Aorta (tissue), 5 donors: ENCODE results near the gene C15orf39. TPM values are rescaled to one million over a fixed set of nuclear protein-coding genes. Genes with fewer than 3 reads are reported as not detected.
"Not testable (repeated sequence)": the region's sequence is repeated elsewhere in the genome, so short reads cannot be mapped to it uniquely, and the experiment has no call there.

Experiments
- ATAC-seq: fragments of 200-7000 bp; cut with Tn5 transposase; one replicate; pipeline ENCODE4 v1.9.1; 2022; ENCODE audit warnings: moderate library complexity; ENCODE audit not compliant: low FRiP score
- DNase-seq, 2 donors: peaks; one replicate each; pipeline ENCODE4 v3.0.0-alpha.2; 2020
- H3K27ac ChIP-seq, 2 donors: one replicate each; pipeline ENCODE4 v1.5.1; 2013; ENCODE audit warnings: low read length in 2 of 2, mild to moderate bottlenecking in 2 of 2, moderate library complexity in 2 of 2, control low read depth in 1 of 2, inconsistent platforms in 1 of 2, low read depth in 1 of 2
- H3K27me3 ChIP-seq, 2 donors: one replicate each; pipeline ENCODE4 v1.6.1; 2013; ENCODE audit warnings: control low read depth in 1 of 2, low read length in 1 of 2, mild to moderate bottlenecking in 1 of 2, moderate library complexity in 1 of 2; ENCODE audit not compliant: insufficient read depth in 2 of 2, control insufficient read depth in 1 of 2
- H3K36me3 ChIP-seq, 2 donors: one replicate each; pipeline ENCODE4 v1.6.1; 2013; ENCODE audit warnings: control low read depth in 1 of 2, low read length in 1 of 2, mild to moderate bottlenecking in 1 of 2; ENCODE audit not compliant: insufficient read depth in 2 of 2, control insufficient read depth in 1 of 2
- H3K4me1 ChIP-seq, 2 donors: one replicate each; pipeline ENCODE4 v1.6.1; 2013; ENCODE audit warnings: low read length in 2 of 2, control low read depth in 1 of 2, mild to moderate bottlenecking in 1 of 2, moderate library complexity in 1 of 2; ENCODE audit not compliant: insufficient read depth in 2 of 2, control insufficient read depth in 1 of 2
- H3K4me3 ChIP-seq, 2 donors: one replicate each; pipeline ENCODE4 v1.5.1; 2013; ENCODE audit warnings: low read length in 2 of 2, control low read depth in 1 of 2, mild to moderate bottlenecking in 1 of 2
- H3K9me3 ChIP-seq: one replicate; pipeline ENCODE4 v1.6.1; 2013; ENCODE audit warnings: mild to moderate bottlenecking, low read length; ENCODE audit not compliant: control insufficient read depth
- whole genome bisulfite sequencing, 2 donors: extraction: QIAGEN DNeasy Blood & Tissue Kit; methylation state at CpG; one replicate each; pipeline ENCODE4 v1.1.7; 2013; 5-methylcytosine and 5-hydroxymethylcytosine counted together
- intact Hi-C, 2 donors: fragments of 100-400 bp; cut with DNase I; formaldehyde crosslinking; loops; one replicate each; pipeline versions ENCODE4 v1.14.2 to v1.15.0; 2022
- polyA plus RNA-seq, 2 donors: library from polyadenylated mRNA; stranded (reverse); fragments of 200-250 nt; gene quantifications; one replicate each; pipeline ENCODE4 v1.2.3, GENCODE V29; 2013
- total RNA-seq, 2 donors: library from RNA; stranded (reverse); fragmentation: NEBNext Ultra II Directional; extraction: Animal tissue kit (Norgen Biotek cat#: 25700); gene quantifications; one replicate each; pipeline ENCODE4 v1.2.1, GENCODE V29; 2021
- donor health status: healthy with polysubstance abuse.
- donor health status: Bipolar disorder and iron deficiency.
- donor health status: DM: no; HTN: no; CAD: no.
- donor health status: DM: no; HTN: no; CAD: no.
- donor health status: DM: yes; HTN: yes; CAD: no.

The C15orf39 gene
- total and polyA plus RNA-seq, 4 donors, result 8.1 to 26.8 (median 16.6) TPM

DNA sequence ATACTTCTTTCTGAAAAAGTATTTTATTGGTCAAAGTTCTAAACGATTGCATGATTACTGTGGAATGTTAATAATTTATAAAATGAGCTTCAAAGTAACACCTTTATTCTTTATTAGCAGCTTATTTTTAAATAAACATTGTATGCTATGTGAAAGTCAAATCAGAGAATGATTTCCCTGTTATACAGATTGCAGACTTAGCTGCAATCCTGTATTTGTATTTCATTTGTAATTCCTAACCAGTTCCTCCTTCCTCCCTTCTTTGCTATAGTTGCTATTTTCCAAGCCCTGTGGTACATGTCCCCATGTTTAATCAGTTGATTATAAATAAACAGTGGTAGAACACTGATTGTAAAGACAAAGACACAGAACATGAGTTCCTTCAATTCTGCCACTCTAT, 42.4 kb upstream of the C15orf39 start:
- intact Hi-C loops, result no loop called here
- ATAC-seq (no peak), DNase-seq (no peak)
- no peak overlapping the region for H3K4me3 ChIP-seq
- H3K36me3 ChIP-seq, result no peaks in the 10 kb centered on the region
- no peaks in the 10 kb centered on the region for H3K4me1 ChIP-seq
- no peaks in the 10 kb centered on the region for H3K27me3 ChIP-seq
- no peak overlapping the region for H3K27ac ChIP-seq
- H3K9me3 ChIP-seq, result no peaks in the 10 kb centered on the region
- WGBS, 2 donors, result 59 to 86% methylated on average over 1 of the region's 1 CpG

DNA sequence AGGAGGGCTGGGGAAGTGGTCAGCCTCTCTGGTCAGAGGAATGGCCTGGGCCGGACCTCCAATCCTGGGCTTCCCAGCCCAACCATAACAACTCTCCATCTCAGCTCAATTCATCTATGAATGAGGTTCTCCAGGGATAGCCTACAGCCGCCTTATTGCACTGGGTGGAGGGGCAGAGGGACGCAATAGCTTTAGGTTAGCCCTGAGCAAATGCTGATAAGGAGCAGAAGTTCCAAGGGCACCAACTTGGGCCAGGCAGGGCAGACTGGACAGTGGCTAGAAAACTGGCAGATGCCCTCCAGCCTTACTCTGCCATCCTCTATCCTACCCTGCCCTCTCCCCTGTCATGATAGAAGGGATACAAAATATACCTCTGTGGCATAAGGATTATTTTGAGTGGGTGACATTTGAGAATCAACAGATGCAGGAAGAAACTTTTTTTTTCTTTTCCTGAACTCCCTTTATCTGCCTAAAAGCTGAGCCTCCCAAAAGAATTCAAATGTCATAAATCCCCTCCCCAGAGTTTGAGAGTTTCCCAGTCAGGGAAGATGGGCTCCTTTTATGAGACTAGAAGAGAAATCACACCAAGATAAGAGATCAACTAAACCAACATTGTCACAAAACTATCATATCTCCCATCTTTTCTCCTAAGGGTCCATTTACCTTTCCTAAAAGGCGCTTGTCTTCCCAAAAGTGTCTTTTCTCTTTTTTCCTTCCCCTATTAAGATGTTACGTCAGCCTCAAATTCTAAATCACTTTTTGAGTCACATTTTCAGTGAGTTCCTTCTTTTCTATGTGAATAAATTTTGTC, 40.4 kb upstream of the C15orf39 start:
- intact Hi-C loops, result no loop called here
- 95 to 97% methylated on average over 5 of the region's 5 CpGs for WGBS, 2 donors

DNA sequence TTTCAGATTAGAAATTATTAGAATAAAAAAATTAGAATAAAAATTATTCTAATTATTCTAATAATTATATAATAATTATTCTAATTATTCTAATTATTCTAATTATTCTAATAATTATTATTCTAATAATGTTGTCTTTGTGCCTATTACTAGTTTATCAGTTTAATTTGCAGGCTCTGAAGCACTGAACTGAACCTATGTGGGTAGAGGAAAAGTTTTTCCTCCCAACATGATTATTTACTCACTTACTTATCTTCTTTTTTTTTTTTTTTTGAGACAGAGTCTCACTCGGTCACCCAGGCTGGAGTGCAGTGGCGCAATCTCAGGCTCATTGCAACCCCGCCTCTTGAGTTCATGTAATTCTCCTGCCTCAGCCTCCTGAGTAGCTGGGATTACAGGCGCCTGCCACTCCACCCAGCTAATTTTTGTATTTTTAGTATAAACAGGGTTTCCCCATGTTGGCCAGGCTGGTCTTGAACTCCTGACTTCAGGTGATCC, 39.7 kb upstream of the C15orf39 start:
- Histone ChIP-seq H3K27me3 (no peaks in the 10 kb centered on the region), H3K4me3 (no peak overlapping the region), H3K9me3 (no peaks in the 10 kb centered on the region), H3K4me1 (no peaks in the 10 kb centered on the region), H3K27ac (no peak overlapping the region), H3K36me3 (no peaks in the 10 kb centered on the region)
- no peak for ATAC-seq
- intact Hi-C loops, result no loop called here
- WGBS, 2 donors, result 81 to 82% methylated on average over 4 of the region's 4 CpGs
- DNase-seq, result no peak

More for the DNA sequence above, 40.4 kb upstream of the C15orf39 start:
- no peaks in the 10 kb centered on the region for H3K27me3 ChIP-seq
- H3K27ac ChIP-seq, result no peak overlapping the region
- no peak for ATAC-seq
- no peak overlapping the region for H3K4me3 ChIP-seq
- H3K36me3 ChIP-seq, result no peaks in the 10 kb centered on the region
- DNase-seq, result no peak
- no peaks in the 10 kb centered on the region for H3K4me1 ChIP-seq
- H3K9me3 ChIP-seq, result no peaks in the 10 kb centered on the region

DNA sequence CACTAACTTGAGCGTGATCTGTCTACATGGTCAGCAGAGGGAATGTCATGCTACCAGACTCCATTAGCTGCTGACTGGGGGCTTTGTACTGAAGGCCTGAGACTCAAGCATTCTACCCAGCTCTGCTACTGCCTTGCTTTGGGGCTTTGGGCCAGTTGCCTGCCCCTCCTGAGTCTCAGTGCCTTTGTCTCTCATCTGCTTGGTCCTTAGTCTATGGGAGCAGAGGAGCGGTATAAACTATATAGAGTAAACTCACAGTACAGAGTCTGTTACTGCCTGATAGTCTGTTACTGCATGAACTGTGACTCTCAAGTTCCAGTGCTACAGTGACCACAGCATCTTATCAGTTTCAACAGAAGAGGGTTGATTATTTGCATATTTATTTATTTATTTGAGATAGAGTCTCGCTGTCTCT, 38.5 kb upstream of the C15orf39 start:
- Histone ChIP-seq H3K4me1 (no peaks in the 10 kb centered on the region), H3K27ac (no peak overlapping the region), H3K27me3 (no peaks in the 10 kb centered on the region), H3K9me3 (no peaks in the 10 kb centered on the region), H3K36me3 (no peaks in the 10 kb centered on the region), H3K4me3 (no peak overlapping the region)
- 93 to 98% methylated on average over 3 of the region's 3 CpGs for WGBS, 2 donors
- no peak for ATAC-seq
- DNase-seq, result no peak
- intact Hi-C loops, result no loop called here

DNA sequence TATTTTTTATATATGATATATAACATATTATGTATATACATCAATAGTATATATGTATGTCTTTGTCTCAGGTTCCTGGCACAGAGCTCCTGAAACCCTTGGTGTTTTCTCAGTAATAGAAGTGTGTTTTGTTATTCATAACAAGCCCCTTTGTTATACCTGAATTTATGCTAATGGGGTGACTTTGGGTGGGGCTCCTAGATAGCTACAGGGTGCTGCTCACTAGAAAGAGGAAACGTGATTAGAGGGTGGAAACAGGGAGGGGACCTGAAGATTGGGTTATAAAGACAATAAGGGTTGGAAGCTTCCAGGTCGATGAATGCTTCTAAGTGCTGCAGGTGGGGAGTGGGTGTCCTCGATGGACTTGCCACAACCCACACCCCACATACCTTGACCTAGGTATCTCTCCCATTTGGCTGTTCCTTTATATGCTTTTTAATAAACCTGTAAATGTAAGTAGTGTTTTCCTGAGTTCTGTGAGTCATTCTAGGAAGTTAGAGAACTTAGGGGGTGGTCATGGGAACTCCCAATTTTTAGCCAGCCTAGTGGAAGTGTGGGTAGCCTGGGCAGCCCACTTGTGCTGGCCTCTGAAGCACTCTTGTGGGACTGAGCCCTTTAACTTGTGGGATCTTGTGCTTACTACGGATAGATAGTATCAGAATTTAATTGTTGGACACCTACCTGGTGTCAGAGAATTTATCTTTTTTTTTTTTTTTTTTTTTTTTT, 36.9 kb upstream of the C15orf39 start:
- no peak overlapping the region for H3K27ac ChIP-seq
- intact Hi-C loops, result no loop called here
- WGBS, 2 donors, result 85% methylated on average over 4 of the region's 4 CpGs
- no peaks in the 10 kb centered on the region for H3K27me3 ChIP-seq
- no peaks in the 10 kb centered on the region for H3K36me3 ChIP-seq
- H3K9me3 ChIP-seq, result no peaks in the 10 kb centered on the region
- DNase-seq (no peak), ATAC-seq (no peak)
- H3K4me1 ChIP-seq, result no peaks in the 10 kb centered on the region
- no peak overlapping the region for H3K4me3 ChIP-seq

DNA sequence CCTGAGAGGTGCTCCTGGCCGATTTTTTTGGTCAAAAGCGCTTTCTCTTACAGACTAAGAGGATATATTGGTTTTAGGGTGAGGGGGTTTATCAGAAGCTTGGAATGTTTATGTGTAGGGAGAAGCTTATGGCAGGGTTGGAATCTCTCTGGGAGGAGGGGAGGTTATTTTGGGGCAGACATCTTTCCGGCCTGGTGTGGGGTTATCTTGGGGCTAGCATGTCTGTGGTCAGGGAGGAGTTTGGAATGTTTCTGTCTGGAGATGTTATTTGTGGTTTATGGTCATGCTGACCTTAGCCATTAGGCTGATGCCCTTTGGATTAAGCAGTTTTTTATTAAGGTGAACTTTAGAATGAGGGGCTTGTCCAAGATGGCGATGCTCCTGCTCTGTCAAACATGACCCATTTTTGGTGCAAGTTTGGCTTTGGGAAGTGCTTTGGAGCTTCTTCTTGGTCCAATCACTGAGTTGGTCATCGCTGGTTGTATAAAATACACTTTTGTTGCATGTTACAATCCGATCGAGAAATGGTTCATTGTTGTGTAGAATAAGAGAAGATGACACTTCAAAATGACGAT, 35.1 kb upstream of the C15orf39 start:
- H3K9me3 ChIP-seq, H3K4me1 ChIP-seq, H3K4me3 ChIP-seq, H3K36me3 ChIP-seq, H3K27ac ChIP-seq, H3K27me3 ChIP-seq, intact Hi-C loops, ATAC-seq, DNase-seq: not testable (repeated sequence)
- 87 to 90% methylated on average over 8 of the region's 8 CpGs for WGBS, 2 donors

DNA sequence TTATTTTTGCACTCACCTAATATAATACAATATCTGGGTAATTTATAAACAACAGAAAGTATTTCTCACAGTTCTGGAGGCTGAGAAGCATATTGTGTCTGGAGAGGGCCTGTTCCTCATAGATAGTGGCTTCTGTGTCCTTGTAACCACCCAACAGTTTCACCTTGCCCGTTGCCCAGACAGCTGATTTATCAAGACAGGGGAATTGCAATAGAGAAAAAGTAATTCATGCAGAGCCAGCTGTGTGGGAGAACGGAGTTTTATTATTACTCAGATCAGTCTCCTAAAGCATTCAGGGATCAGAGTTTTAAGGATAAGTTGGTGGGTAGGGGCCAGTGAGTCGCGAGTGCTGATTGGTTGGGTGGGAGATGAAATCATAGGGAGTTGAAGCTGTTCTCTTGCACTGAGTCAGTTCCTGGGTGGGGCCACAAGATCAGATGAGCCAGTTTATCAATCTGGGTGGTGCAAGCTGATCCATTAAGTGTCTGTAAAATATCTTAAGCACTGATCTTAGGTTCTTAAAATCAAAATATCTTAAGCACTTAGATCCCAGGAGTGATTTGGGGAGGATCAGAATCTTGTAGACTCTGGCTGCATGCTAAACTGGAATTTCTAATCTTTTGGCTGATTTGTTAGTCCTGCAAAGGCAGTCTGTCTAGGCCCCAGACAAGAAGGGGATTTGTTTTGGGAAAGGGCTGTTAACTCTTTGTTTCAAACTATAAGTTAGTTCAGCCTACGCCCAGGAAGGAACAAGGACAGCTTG, 33.9 kb upstream of the C15orf39 start:
- H3K9me3 ChIP-seq, result no peaks in the 10 kb centered on the region
- no peak overlapping the region for H3K4me3 ChIP-seq
- intact Hi-C loops, result no loop called here
- H3K4me1 ChIP-seq, result no peaks in the 10 kb centered on the region
- no peak for ATAC-seq
- 66 to 72% methylated on average over 5 of the region's 5 CpGs for WGBS, 2 donors
- no peaks in the 10 kb centered on the region for H3K36me3 ChIP-seq
- DNase-seq, result no peak
- no peaks in the 10 kb centered on the region for H3K27me3 ChIP-seq
- H3K27ac ChIP-seq, result no peak overlapping the region

DNA sequence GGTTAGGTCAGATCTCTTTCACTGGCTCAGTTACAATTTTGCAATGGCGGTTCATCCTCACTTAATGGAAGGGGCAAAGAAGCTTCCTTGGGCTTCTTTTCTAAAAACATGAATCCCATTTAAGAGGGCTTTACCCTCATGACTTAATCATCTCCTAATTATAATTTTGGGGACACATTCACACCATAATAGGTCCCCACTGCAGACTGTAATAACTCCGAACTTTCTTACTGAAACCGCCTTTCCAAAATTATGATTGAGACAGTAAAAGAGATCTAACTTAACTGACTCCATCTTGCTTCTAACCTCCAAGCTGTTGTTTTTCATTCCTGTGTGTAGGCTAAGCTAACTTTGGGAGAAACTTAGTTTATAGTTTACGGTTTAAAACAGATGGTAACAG, 33.3 kb upstream of the C15orf39 start:
- no peaks in the 10 kb centered on the region for H3K4me1 ChIP-seq
- H3K4me3 ChIP-seq, result no peak overlapping the region
- ATAC-seq (no peak), DNase-seq (no peak)
- no peaks in the 10 kb centered on the region for H3K36me3 ChIP-seq
- no peaks in the 10 kb centered on the region for H3K9me3 ChIP-seq
- no peaks in the 10 kb centered on the region for H3K27me3 ChIP-seq
- no peak overlapping the region for H3K27ac ChIP-seq
- intact Hi-C loops, result no loop called here
- 85% methylated on average over 4 of the region's 4 CpGs for WGBS, 2 donors
